WTC11 (cell line): ENCODE data around the gene PTGER2. TPM values are rescaled to one million over a fixed set of nuclear protein-coding genes. Genes with fewer than 3 reads are reported as not detected.

ENCODE experiments used
- ATAC-seq: fragments of 200-7000 bp; cut with Tn5 transposase; 2 replicates; pipeline ENCODE4 v1.10.0; 2021; ENCODE audit warnings: mild to moderate bottlenecking, moderate library complexity
- CTCF ChIA-PET: fragments of 300-600 bp; sonication (Branson Sonifier 250); formaldehyde crosslinking; loops from one replicate; lab custom pipeline; 2021; ENCODE audit warnings: antibody characterized with exemption; lab: Charles Lee
- POLR2A ChIA-PET: fragments of 350-600 bp; sonication (Branson Sonifier 250); formaldehyde crosslinking; loops from one replicate; lab custom pipeline; 2021; ENCODE audit warnings: antibody characterized with exemption; lab: Charles Lee
- DNase-seq: peaks from one replicate; pipeline ENCODE4 v3.0.0; 2021; ENCODE audit warnings: low spot score
- H3K27ac Mint-ChIP-seq: 2 replicates; pipeline ENCODE4 v1.8.0; 2021; ENCODE audit warnings: mixed read lengths
- H3K27me3 Mint-ChIP-seq: 2 replicates; pipeline ENCODE4 v1.8.0; 2021; ENCODE audit warnings: low read depth, mild to moderate bottlenecking, moderate library complexity, mixed read lengths
- H3K36me3 Mint-ChIP-seq: 2 replicates; pipeline ENCODE4 v1.8.0; 2021; ENCODE audit warnings: mixed read lengths
- H3K4me1 Mint-ChIP-seq: 2 replicates; pipeline ENCODE4 v1.8.0; 2022; ENCODE audit warnings: mixed read lengths
- H3K4me3 Mint-ChIP-seq: 2 replicates; pipeline ENCODE4 v1.8.0; 2021; ENCODE audit warnings: mild to moderate bottlenecking, moderate library complexity, mixed read lengths
- H3K9me3 Mint-ChIP-seq: 2 replicates; pipeline ENCODE4 v1.8.0; 2021; ENCODE audit warnings: mixed read lengths
- ATF1 ChIP-seq: sonication (generic); formaldehyde crosslinking; IDR thresholded peaks from 2 replicates; pipeline ENCODE4 v1.8.1; 2023; ENCODE audit warnings: mild to moderate bottlenecking, moderate library complexity, missing genetic modification reagents
- EMX1 ChIP-seq: fragments of 250-450 bp; sonication (Bioruptor Pico); IDR thresholded peaks from 2 replicates; pipeline ENCODE4 v1.8.0; 2021; ENCODE audit warnings: mild to moderate bottlenecking
- ETV6 ChIP-seq: sonication (generic); formaldehyde crosslinking; IDR thresholded peaks from 2 replicates; pipeline ENCODE4 v1.8.1; 2022; ENCODE audit warnings: mild to moderate bottlenecking, missing genetic modification reagents
- NR3C1 ChIP-seq: sonication (generic); formaldehyde crosslinking; conservative IDR thresholded peaks from 2 replicates; pipeline ENCODE4 v1.8.1; 2023; ENCODE audit warnings: low read depth, mild to moderate bottlenecking, missing genetic modification reagents
- OVOL2 ChIP-seq: fragments of 250-450 bp; sonication (Bioruptor Pico); IDR thresholded peaks from 2 replicates; pipeline ENCODE4 v1.9.0; 2021; ENCODE audit warnings: mild to moderate bottlenecking, borderline replicate concordance
- PRRX2 ChIP-seq: fragments of 250-450 bp; sonication (Bioruptor Pico); IDR thresholded peaks from 2 replicates; pipeline ENCODE4 v1.8.0; 2021; ENCODE audit warnings: mild to moderate bottlenecking
- RORB ChIP-seq: fragments of 250-450 bp; sonication (Bioruptor Pico); IDR thresholded peaks from 2 replicates; pipeline ENCODE4 v1.9.0; 2021; ENCODE audit warnings: mild to moderate bottlenecking
- TEAD4 ChIP-seq: sonication (generic); formaldehyde crosslinking; IDR thresholded peaks from 2 replicates; pipeline ENCODE4 v1.8.0; 2022; ENCODE audit warnings: mild to moderate bottlenecking, missing genetic modification reagents
- TP53 ChIP-seq: sonication (generic); formaldehyde crosslinking; IDR thresholded peaks from 2 replicates; pipeline ENCODE4 v1.8.1; 2023; ENCODE audit warnings: mild to moderate bottlenecking, missing genetic modification reagents
- ZNF138 ChIP-seq: sonication (generic); formaldehyde crosslinking; conservative IDR thresholded peaks from 2 replicates; pipeline ENCODE4 v1.8.1; 2022; ENCODE audit warnings: mild to moderate bottlenecking, moderate library complexity, missing genetic modification reagents
- ZNF263 ChIP-seq: sonication (generic); formaldehyde crosslinking; IDR thresholded peaks from 2 replicates; pipeline ENCODE4 v1.8.1; 2022; ENCODE audit warnings: low read depth, mild to moderate bottlenecking, moderate library complexity, missing genetic modification reagents
- ZNF317 ChIP-seq: sonication (generic); formaldehyde crosslinking; IDR thresholded peaks from 2 replicates; pipeline ENCODE4 v1.8.1; 2023; ENCODE audit warnings: low read depth, mild to moderate bottlenecking, moderate library complexity, missing genetic modification reagents, borderline replicate concordance
- total RNA-seq: library from RNA; stranded (reverse); gene quantifications from 3 replicates; pipeline ENCODE4 v1.2.3, GENCODE V29; 2021
- TF ChIP-seq, protein P1 (sequence below): sonication (generic); formaldehyde crosslinking; IDR thresholded peaks from 2 replicates; pipeline ENCODE4 v1.8.0; 2023; ENCODE audit warnings: mild to moderate bottlenecking, missing genetic modification reagents
- TF ChIP-seq, protein P2 (sequence below): sonication (generic); formaldehyde crosslinking; IDR thresholded peaks from 2 replicates; pipeline ENCODE4 v1.8.1; 2022; ENCODE audit warnings: mild to moderate bottlenecking, missing genetic modification reagents, moderate library complexity, borderline replicate concordance
- TF ChIP-seq, protein P3 (sequence below): sonication (generic); formaldehyde crosslinking; IDR thresholded peaks from 2 replicates; pipeline ENCODE4 v1.8.1; 2023; ENCODE audit warnings: mild to moderate bottlenecking, missing genetic modification reagents
- TF ChIP-seq, protein P4 (sequence below): sonication (generic); formaldehyde crosslinking; IDR thresholded peaks from 2 replicates; pipeline ENCODE4 v1.8.0; 2022; ENCODE audit warnings: mild to moderate bottlenecking, missing genetic modification reagents
- TF ChIP-seq, protein P5 (sequence below): fragments of 250-450 bp; sonication (Bioruptor Pico); IDR thresholded peaks from 2 replicates; pipeline ENCODE4 v1.9.0; 2021; ENCODE audit warnings: mild to moderate bottlenecking
- TF ChIP-seq, protein P6 (sequence below): sonication (generic); formaldehyde crosslinking; IDR thresholded peaks from 2 replicates; pipeline ENCODE4 v1.8.1; 2023; ENCODE audit warnings: mild to moderate bottlenecking, missing genetic modification reagents, moderate library complexity
- TF ChIP-seq, protein P7 (sequence below): fragments of 250-450 bp; sonication (Bioruptor Pico); IDR thresholded peaks from 2 replicates; pipeline ENCODE4 v1.9.0; 2021; ENCODE audit warnings: moderate library complexity, mild to moderate bottlenecking, inconsistent platforms, borderline replicate concordance
- TF ChIP-seq, protein P8 (sequence below): sonication (generic); formaldehyde crosslinking; IDR thresholded peaks from 2 replicates; pipeline ENCODE4 v1.8.0; 2022; ENCODE audit warnings: mild to moderate bottlenecking, missing genetic modification reagents

The PTGER2 gene
- total RNA-seq, 1 experiment from 2014 or later = 0.92 TPM

DNA sequence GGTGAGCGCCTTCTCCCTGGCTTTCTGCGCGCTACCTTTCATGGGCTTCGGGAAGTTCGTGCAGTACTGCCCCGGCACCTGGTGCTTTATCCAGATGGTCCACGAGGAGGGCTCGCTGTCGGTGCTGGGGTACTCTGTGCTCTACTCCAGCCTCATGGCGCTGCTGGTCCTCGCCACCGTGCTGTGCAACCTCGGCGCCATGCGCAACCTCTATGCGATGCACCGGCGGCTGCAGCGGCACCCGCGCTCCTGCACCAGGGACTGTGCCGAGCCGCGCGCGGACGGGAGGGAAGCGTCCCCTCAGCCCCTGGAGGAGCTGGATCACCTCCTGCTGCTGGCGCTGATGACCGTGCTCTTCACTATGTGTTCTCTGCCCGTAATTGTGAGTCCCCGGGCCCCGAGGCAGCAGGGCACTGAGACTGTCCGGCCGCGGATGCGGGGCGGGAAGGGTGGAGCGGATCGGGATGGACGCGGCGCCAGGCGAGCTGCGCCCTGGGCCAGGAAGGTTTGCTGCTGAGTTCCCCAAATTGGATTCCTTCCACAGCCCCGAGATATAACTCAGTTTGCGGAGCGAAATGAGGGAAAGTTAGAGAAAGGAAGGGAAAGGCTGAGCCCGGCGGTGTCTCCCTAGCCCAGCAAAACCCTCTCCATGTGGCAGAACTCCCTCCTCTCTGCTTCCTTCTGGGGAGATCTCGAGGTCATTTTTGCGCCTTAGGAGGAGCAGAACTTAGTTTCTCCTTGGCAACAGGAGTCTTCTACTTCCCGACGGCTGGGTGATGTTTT is 45.6 kb upstream of the PTGER2 start (continued):
- TF ChIP-seq, protein P1, sequence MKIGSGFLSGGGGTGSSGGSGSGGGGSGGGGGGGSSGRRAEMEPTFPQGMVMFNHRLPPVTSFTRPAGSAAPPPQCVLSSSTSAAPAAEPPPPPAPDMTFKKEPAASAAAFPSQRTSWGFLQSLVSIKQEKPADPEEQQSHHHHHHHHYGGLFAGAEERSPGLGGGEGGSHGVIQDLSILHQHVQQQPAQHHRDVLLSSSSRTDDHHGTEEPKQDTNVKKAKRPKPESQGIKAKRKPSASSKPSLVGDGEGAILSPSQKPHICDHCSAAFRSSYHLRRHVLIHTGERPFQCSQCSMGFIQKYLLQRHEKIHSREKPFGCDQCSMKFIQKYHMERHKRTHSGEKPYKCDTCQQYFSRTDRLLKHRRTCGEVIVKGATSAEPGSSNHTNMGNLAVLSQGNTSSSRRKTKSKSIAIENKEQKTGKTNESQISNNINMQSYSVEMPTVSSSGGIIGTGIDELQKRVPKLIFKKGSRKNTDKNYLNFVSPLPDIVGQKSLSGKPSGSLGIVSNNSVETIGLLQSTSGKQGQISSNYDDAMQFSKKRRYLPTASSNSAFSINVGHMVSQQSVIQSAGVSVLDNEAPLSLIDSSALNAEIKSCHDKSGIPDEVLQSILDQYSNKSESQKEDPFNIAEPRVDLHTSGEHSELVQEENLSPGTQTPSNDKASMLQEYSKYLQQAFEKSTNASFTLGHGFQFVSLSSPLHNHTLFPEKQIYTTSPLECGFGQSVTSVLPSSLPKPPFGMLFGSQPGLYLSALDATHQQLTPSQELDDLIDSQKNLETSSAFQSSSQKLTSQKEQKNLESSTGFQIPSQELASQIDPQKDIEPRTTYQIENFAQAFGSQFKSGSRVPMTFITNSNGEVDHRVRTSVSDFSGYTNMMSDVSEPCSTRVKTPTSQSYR (CRISPR knock-in tag) = 0 out of 2 replicates have a peak, but pooled peaks have one; percentile 27
- TF ChIP-seq RORB (CRISPR knock-in tag) = no peak

DNA sequence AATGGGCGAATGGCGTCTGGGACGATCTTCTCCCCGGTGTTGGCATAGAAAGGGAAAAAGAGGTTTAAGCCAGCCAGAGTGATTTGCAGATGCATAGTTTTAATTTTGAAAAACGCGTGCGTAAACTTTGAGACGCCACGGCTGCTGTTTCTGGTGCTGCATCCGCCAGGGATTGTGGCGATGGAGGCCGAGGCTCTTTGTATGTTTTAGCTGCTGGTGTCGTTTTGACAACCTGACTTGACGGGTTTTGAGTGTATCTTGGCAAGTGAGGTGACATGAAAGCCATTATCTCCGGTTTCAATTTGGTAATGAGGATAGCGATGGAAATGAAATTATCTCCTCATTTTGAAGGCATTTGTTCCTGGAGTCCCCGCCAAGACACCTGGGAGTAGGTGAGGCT is 45.0 kb upstream of the PTGER2 start:
- DNase-seq = no peak
- TF ChIP-seq ZNF263 (CRISPR knock-in tag) (no peak), TEAD4 (no peak), RORB (CRISPR knock-in tag) (no peak), ZNF317 (no peak), EMX1 (no peak), ATF1 (CRISPR knock-in tag) (no peak), NR3C1 (CRISPR knock-in tag) (no peak), ZNF138 (CRISPR knock-in tag) (no peak)
- TF ChIP-seq, protein P2, sequence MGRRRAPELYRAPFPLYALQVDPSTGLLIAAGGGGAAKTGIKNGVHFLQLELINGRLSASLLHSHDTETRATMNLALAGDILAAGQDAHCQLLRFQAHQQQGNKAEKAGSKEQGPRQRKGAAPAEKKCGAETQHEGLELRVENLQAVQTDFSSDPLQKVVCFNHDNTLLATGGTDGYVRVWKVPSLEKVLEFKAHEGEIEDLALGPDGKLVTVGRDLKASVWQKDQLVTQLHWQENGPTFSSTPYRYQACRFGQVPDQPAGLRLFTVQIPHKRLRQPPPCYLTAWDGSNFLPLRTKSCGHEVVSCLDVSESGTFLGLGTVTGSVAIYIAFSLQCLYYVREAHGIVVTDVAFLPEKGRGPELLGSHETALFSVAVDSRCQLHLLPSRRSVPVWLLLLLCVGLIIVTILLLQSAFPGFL = no peak
- TF ChIP-seq, protein P3, sequence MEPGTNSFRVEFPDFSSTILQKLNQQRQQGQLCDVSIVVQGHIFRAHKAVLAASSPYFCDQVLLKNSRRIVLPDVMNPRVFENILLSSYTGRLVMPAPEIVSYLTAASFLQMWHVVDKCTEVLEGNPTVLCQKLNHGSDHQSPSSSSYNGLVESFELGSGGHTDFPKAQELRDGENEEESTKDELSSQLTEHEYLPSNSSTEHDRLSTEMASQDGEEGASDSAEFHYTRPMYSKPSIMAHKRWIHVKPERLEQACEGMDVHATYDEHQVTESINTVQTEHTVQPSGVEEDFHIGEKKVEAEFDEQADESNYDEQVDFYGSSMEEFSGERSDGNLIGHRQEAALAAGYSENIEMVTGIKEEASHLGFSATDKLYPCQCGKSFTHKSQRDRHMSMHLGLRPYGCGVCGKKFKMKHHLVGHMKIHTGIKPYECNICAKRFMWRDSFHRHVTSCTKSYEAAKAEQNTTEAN = no peak
- TF ChIP-seq, protein P4, sequence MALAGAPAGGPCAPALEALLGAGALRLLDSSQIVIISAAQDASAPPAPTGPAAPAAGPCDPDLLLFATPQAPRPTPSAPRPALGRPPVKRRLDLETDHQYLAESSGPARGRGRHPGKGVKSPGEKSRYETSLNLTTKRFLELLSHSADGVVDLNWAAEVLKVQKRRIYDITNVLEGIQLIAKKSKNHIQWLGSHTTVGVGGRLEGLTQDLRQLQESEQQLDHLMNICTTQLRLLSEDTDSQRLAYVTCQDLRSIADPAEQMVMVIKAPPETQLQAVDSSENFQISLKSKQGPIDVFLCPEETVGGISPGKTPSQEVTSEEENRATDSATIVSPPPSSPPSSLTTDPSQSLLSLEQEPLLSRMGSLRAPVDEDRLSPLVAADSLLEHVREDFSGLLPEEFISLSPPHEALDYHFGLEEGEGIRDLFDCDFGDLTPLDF (CRISPR knock-in tag) = no peak
- TF ChIP-seq, protein P5, sequence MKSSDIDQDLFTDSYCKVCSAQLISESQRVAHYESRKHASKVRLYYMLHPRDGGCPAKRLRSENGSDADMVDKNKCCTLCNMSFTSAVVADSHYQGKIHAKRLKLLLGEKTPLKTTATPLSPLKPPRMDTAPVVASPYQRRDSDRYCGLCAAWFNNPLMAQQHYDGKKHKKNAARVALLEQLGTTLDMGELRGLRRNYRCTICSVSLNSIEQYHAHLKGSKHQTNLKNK = no peak
- TF ChIP-seq, protein P6, sequence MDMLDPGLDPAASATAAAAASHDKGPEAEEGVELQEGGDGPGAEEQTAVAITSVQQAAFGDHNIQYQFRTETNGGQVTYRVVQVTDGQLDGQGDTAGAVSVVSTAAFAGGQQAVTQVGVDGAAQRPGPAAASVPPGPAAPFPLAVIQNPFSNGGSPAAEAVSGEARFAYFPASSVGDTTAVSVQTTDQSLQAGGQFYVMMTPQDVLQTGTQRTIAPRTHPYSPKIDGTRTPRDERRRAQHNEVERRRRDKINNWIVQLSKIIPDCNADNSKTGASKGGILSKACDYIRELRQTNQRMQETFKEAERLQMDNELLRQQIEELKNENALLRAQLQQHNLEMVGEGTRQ (CRISPR knock-in tag) = no peak
- Mint-ChIP-seq H3K27me3 (peaks cover 61% of the 10 kb centered on the region), H3K36me3 (no peaks in the 10 kb centered on the region), H3K27ac (no peak overlapping the region), H3K9me3 (no peaks in the 10 kb centered on the region), H3K4me3 (peak overlapping the region; percentile 88), H3K4me1 (peaks cover 27% of the 10 kb centered on the region)
- ATAC-seq = no peak
- ChIA-PET POLR2A (no interaction called here), CTCF (no interaction called here)

DNA sequence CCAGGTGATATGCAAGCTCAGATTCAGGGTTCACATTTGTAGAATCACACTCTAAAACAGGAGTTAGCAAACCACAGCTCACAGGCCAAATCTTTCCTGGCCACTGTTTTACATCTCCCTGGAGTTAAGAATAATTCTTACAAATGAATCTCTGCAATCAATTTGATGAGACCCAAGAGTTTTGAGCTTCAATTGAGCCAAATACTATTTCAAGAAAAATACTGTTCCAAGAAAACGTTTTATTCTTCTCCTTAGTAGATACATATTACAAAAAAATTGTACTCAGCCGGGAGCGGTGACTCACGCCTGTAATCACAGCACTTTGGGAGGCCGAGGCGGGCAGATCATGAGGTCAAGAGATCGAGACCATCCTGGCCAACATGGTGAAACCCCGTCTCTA is 44.1 kb upstream of the PTGER2 start:
- ATAC-seq (no peak), DNase-seq (no peak)
- H3K27me3 Mint-ChIP-seq = peaks cover 58% of the 10 kb centered on the region
- ChIA-PET POLR2A (no interaction called here), CTCF (interaction anchor here (0.8 kb wide), 1 partner anchor 124 kb away, joined by 3 read pairs; no protein-coding TSS in a partner anchor)
- H3K36me3 Mint-ChIP-seq = no peaks in the 10 kb centered on the region
- no peak overlapping the region for H3K27ac Mint-ChIP-seq
- no peak overlapping the region for H3K4me3 Mint-ChIP-seq
- H3K9me3 Mint-ChIP-seq = no peaks in the 10 kb centered on the region
- peaks cover 27% of the 10 kb centered on the region for H3K4me1 Mint-ChIP-seq
- TF ChIP-seq, protein P7, sequence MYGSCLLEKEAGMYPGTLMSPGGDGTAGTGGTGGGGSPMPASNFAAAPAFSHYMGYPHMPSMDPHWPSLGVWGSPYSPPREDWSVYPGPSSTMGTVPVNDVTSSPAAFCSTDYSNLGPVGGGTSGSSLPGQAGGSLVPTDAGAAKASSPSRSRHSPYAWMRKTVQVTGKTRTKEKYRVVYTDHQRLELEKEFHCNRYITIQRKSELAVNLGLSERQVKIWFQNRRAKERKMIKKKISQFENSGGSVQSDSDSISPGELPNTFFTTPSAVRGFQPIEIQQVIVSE (CRISPR knock-in tag) = no peak
- TF ChIP-seq, protein P8, sequence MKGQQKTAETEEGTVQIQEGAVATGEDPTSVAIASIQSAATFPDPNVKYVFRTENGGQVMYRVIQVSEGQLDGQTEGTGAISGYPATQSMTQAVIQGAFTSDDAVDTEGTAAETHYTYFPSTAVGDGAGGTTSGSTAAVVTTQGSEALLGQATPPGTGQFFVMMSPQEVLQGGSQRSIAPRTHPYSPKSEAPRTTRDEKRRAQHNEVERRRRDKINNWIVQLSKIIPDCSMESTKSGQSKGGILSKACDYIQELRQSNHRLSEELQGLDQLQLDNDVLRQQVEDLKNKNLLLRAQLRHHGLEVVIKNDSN = no peak
- TF ChIP-seq, protein P1 (CRISPR knock-in tag) = no peak
- TF ChIP-seq ETV6 (CRISPR knock-in tag) (no peak), PRRX2 (no peak), NR3C1 (CRISPR knock-in tag) (no peak), TP53 (no peak), ZNF138 (CRISPR knock-in tag) (no peak), OVOL2 (CRISPR knock-in tag) (no peak)
